Neural cell (in vitro differentiated cells): ENCODE data around the gene SLC35G6. TPM values are rescaled to one million over a fixed set of nuclear protein-coding genes. Genes with fewer than 3 reads are reported as not detected.

Source experiments
- H2AFZ ChIP-seq: fragments of 200-600, 300-800 bp; sonication (generic), shearing (Covaris generic); 2 replicates; pipeline ENCODE4 v1.6.0; 2014; ENCODE audit warnings: low read depth, mild to moderate bottlenecking, antibody characterized with exemption, low read length, moderate library complexity
- H3F3A ChIP-seq: fragments of 200-600 bp; shearing (Covaris generic); 2 replicates; pipeline ENCODE4 v1.6.1; 2016; ENCODE audit warnings: mild to moderate bottlenecking, moderate library complexity, mixed read lengths, antibody characterized with exemption, low read length; ENCODE audit not compliant: insufficient read depth, poor library complexity, severe bottlenecking
- H3K27ac ChIP-seq: fragments of 200-600, 300-800 bp; sonication (generic), shearing (Covaris generic); 2 replicates; pipeline ENCODE4 v1.5.1; 2014; ENCODE audit warnings: mild to moderate bottlenecking, low read length, moderate library complexity
- H3K27me3 ChIP-seq: fragments of 300-800, 200-600 bp; sonication (generic), shearing (Covaris generic); 2 replicates; pipeline ENCODE4 v1.6.0; 2014; ENCODE audit warnings: mild to moderate bottlenecking, low read depth, low read length, moderate library complexity; ENCODE audit not compliant: insufficient read depth
- H3K36me3 ChIP-seq: fragments of 300-800, 200-600 bp; sonication (generic), shearing (Covaris generic); 2 replicates; pipeline ENCODE4 v1.5.1; 2014; ENCODE audit warnings: mild to moderate bottlenecking, antibody characterized with exemption, low read length, moderate library complexity; ENCODE audit not compliant: insufficient read depth
- H3K4me2 ChIP-seq: fragments of 300-800, 200-600 bp; sonication (generic), shearing (Covaris generic); 2 replicates; pipeline ENCODE4 v1.6.0; 2014; ENCODE audit warnings: mild to moderate bottlenecking, low read length
- H3K4me3 ChIP-seq: fragments of 300-800, 200-600 bp; sonication (generic), shearing (Covaris generic); 2 replicates; pipeline ENCODE4 v1.5.1; 2014; ENCODE audit warnings: mild to moderate bottlenecking, low read length, moderate library complexity
- H3K79me2 ChIP-seq: fragments of 200-600 bp; shearing (Covaris generic); replicated peaks from 2 replicates; pipeline ENCODE4 v1.6.0; 2014; ENCODE audit warnings: mild to moderate bottlenecking, low read length, moderate library complexity; ENCODE audit not compliant: insufficient read depth
- H3K9ac ChIP-seq: fragments of 300-800, 200-600 bp; sonication (generic), shearing (Covaris generic); 2 replicates; pipeline ENCODE4 v1.6.1; 2016; ENCODE audit warnings: mild to moderate bottlenecking, low read length, mixed read lengths
- H3K9me2 ChIP-seq: fragments of 200-600 bp; shearing (Covaris generic); 2 replicates; pipeline ENCODE4 v1.6.1; 2016; ENCODE audit warnings: mild to moderate bottlenecking, low read length, mixed read lengths; ENCODE audit not compliant: insufficient read depth
- H3K9me3 ChIP-seq: fragments of 200-600, 300-800 bp; sonication (generic), shearing (Covaris generic); 2 replicates; pipeline ENCODE4 v1.6.1; 2016; ENCODE audit warnings: mild to moderate bottlenecking, mixed run types, low read length, moderate library complexity, mixed read lengths
- H4K20me1 ChIP-seq: fragments of 200-600 bp; shearing (Covaris generic); 2 replicates; pipeline ENCODE4 v1.6.1; 2016; ENCODE audit warnings: mild to moderate bottlenecking, mixed run types; ENCODE audit not compliant: insufficient read depth
- CTCF ChIP-seq: fragments of 450-650 bp; IDR thresholded peaks from 2 replicates; pipeline ENCODE4 v1.5.1; 2014; ENCODE audit warnings: antibody characterized with exemption, mild to moderate bottlenecking, moderate library complexity; ENCODE audit not compliant: poor library complexity, severe bottlenecking
- EP300 ChIP-seq: fragments of 450-650 bp; conservative IDR thresholded peaks from 2 replicates; pipeline ENCODE4 v1.6.1; 2014; ENCODE audit warnings: antibody characterized with exemption, mild to moderate bottlenecking, moderate library complexity; ENCODE audit not compliant: poor library complexity, severe bottlenecking
- EZH2 ChIP-seq: fragments of 200-600, 300-800 bp; shearing (Covaris generic), sonication (generic); IDR thresholded peaks from 2 replicates; pipeline ENCODE4 v1.6.1; 2014; ENCODE audit warnings: antibody characterized with exemption, low read length, borderline replicate concordance, mild to moderate bottlenecking; ENCODE audit not compliant: insufficient read depth, poor library complexity, severe bottlenecking
- MXI1 ChIP-seq: fragments of 450-650 bp; conservative IDR thresholded peaks from 2 replicates; pipeline ENCODE4 v1.6.1; 2014; ENCODE audit warnings: antibody characterized with exemption, mild to moderate bottlenecking; ENCODE audit not compliant: poor library complexity, severe bottlenecking
- POLR2AphosphoS5 ChIP-seq: IDR thresholded peaks from 2 replicates; pipeline ENCODE4 v1.6.1; 2012
- RAD21 ChIP-seq: fragments of 450-650 bp; conservative IDR thresholded peaks from 2 replicates; pipeline ENCODE4 v1.6.1; 2014; ENCODE audit warnings: antibody characterized with exemption, mild to moderate bottlenecking, moderate library complexity
- REST ChIP-seq: IDR thresholded peaks from 2 replicates; pipeline ENCODE4 v1.6.1; 2012; ENCODE audit warnings: borderline replicate concordance
- SMC3 ChIP-seq: fragments of 450-650 bp; conservative IDR thresholded peaks from 2 replicates; pipeline ENCODE4 v1.6.1; 2014; ENCODE audit warnings: antibody characterized with exemption, mild to moderate bottlenecking, moderate library complexity; ENCODE audit not compliant: poor library complexity
- TAF1 ChIP-seq: IDR thresholded peaks from 2 replicates; pipeline ENCODE4 v1.6.1; 2012; ENCODE audit warnings: low read depth
- polyA plus RNA-seq: library from polyadenylated mRNA; depleted of rRNA; stranded (reverse); fragments of >200 nt; gene quantifications from 2 replicates; pipeline ENCODE4 v1.2.3, GENCODE V29; 2014

The SLC35G6 gene
- polyA plus RNA-seq, 1 donor from 2014 or later, result not detected

DNA sequence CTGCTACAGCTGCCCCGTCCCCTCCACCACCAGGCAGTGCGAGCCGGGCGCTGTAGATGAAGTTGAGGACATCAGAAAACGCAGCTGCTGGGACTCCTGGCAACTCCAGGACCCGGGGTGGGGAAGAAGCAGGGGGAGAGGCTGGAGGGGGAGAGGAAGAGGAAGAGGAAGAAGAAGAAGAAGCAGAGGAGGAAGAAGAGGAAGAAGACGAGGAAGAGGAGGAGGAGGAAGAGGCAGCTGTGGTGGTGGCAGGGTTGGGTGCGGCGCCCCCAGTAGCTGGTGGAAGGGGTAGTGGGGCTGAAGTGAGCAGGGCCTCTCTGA, 15.0 kb upstream of the SLC35G6 start:
- Histone ChIP-seq H2AFZ (no peak overlapping the region), H3K9me3 (no peaks in the 10 kb centered on the region), H3K27ac (no peak overlapping the region), H3K27me3 (no peaks in the 10 kb centered on the region), H3F3A (no peaks in the 10 kb centered on the region), H3K4me2 (no peak overlapping the region), H3K36me3 (no peaks in the 10 kb centered on the region), H3K9me2 (no peaks in the 10 kb centered on the region), H3K4me3 (no peak overlapping the region), H3K79me2 (peaks cover 3% of the 10 kb centered on the region), H3K9ac (no peak overlapping the region), H4K20me1 (no peaks in the 10 kb centered on the region)
- TF ChIP-seq MXI1 (no peak), POLR2AphosphoS5 (no peak), TAF1 (no peak), SMC3 (no peak), REST (no peak), EP300 (no peak), RAD21 (no peak)

- no peak overlapping the region for H3K9ac ChIP-seq
Observed at GRCh38 chr17:7466639-7467341, 14.5 kb upstream of the SLC35G6 start.

More at GRCh38 chr17:7466639-7467341, 14.5 kb upstream of the SLC35G6 start:
- peaks cover 3% of the 10 kb centered on the region for H3K79me2 ChIP-seq
- H3K9me3 ChIP-seq, result no peaks in the 10 kb centered on the region
- H4K20me1 ChIP-seq, result no peaks in the 10 kb centered on the region
- TF ChIP-seq RAD21 (no peak), EP300 (no peak), TAF1 (no peak), POLR2AphosphoS5 (no peak), EZH2 (no peak), SMC3 (no peak), CTCF (no peak), MXI1 (no peak), REST (no peak)
- H3K27me3 ChIP-seq, result no peaks in the 10 kb centered on the region
- H3K27ac ChIP-seq, result no peak overlapping the region
- H3K4me2 ChIP-seq, result no peak overlapping the region
- no peaks in the 10 kb centered on the region for H3K36me3 ChIP-seq
- no peaks in the 10 kb centered on the region for H3K9me2 ChIP-seq
- H2AFZ ChIP-seq, result no peak overlapping the region
- no peak overlapping the region for H3K4me3 ChIP-seq
- H3F3A ChIP-seq, result no peaks in the 10 kb centered on the region
